Colonic mucosa (tissue), 4 donors: ENCODE data around the gene HSF2. TPM values are rescaled to one million over a fixed set of nuclear protein-coding genes. Genes with fewer than 3 reads are reported as not detected.
"Not testable (repeated sequence)": the region's sequence is repeated elsewhere in the genome, so short reads cannot be mapped to it uniquely, and the experiment has no call there.

ENCODE experiments used
- DNase-seq: peaks from one replicate; pipeline ENCODE4 v3.0.0-alpha.2; 2020
- H3K27ac ChIP-seq: fragments of 200-600 bp; one replicate; pipeline ENCODE4 v1.8.0; 2021
- H3K27me3 ChIP-seq: fragments of 200-600 bp; one replicate; pipeline ENCODE4 v1.8.0; 2021
- H3K36me3 ChIP-seq: fragments of 200-600 bp; one replicate; pipeline ENCODE4 v1.8.0; 2021
- H3K4me1 ChIP-seq: fragments of 200-600 bp; one replicate; pipeline ENCODE4 v1.8.0; 2021; ENCODE audit warnings: mild to moderate bottlenecking
- H3K4me3 ChIP-seq: fragments of 200-600 bp; one replicate; pipeline ENCODE4 v1.8.0; 2021
- H3K9ac ChIP-seq, 2 donors: one replicate each; pipeline ENCODE4 v1.7.0; 2013; ENCODE audit warnings: control low read depth in 2 of 2, low read depth in 2 of 2, low read length in 2 of 2
- H3K9me3 ChIP-seq: fragments of 200-600 bp; one replicate; pipeline ENCODE4 v1.8.0; 2021
- intact Hi-C: fragments of 100-400 bp; cut with DNase I; formaldehyde crosslinking; loops from one replicate; pipeline ENCODE4 v1.14.1; 2022
- total RNA-seq, 2 donors: library from RNA; stranded (reverse); fragmentation: NEBNext Ultra II Directional in 1 of 2; extraction: Animal tissue kit (Norgen Biotek cat#: 25700) in 1 of 2; gene quantifications; one replicate each; pipeline ENCODE4 v1.2.1, GENCODE V29; 2021
- TF ChIP-seq, protein P1 (sequence below): fragments of 200-600 bp; IDR thresholded peaks from one replicate; pipeline ENCODE4 v1.8.0; 2022; ENCODE audit warnings: antibody characterized with exemption, mild to moderate bottlenecking
- donor health status: healthy.
- donor health status: DM: no; HTN: no; CAD: no.
- donor health status: DM: no; HTN: no; CAD: no.

HSF2 gene
- total RNA-seq, 2 donors from 2014 or later: 4.8 to 5.1 TPM

- H3K36me3 ChIP-seq: no peaks in the 10 kb centered on the region
- no peak overlapping the region for H3K4me3 ChIP-seq
- no peak for DNase-seq
- TF ChIP-seq, protein P1, sequence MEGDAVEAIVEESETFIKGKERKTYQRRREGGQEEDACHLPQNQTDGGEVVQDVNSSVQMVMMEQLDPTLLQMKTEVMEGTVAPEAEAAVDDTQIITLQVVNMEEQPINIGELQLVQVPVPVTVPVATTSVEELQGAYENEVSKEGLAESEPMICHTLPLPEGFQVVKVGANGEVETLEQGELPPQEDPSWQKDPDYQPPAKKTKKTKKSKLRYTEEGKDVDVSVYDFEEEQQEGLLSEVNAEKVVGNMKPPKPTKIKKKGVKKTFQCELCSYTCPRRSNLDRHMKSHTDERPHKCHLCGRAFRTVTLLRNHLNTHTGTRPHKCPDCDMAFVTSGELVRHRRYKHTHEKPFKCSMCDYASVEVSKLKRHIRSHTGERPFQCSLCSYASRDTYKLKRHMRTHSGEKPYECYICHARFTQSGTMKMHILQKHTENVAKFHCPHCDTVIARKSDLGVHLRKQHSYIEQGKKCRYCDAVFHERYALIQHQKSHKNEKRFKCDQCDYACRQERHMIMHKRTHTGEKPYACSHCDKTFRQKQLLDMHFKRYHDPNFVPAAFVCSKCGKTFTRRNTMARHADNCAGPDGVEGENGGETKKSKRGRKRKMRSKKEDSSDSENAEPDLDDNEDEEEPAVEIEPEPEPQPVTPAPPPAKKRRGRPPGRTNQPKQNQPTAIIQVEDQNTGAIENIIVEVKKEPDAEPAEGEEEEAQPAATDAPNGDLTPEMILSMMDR: no peak
- H3K4me1 ChIP-seq: peaks cover 3% of the 10 kb centered on the region
- no peak overlapping the region for H3K27ac ChIP-seq
- intact Hi-C loops: no loop called here
- no peaks in the 10 kb centered on the region for H3K27me3 ChIP-seq
- no peak overlapping the region for H3K9ac ChIP-seq
- H3K9me3 ChIP-seq: no peaks in the 10 kb centered on the region
These were observed 53.1 kb downstream of the HSF2 start for GRCh38 chr6:122452509-122452908.

DNA sequence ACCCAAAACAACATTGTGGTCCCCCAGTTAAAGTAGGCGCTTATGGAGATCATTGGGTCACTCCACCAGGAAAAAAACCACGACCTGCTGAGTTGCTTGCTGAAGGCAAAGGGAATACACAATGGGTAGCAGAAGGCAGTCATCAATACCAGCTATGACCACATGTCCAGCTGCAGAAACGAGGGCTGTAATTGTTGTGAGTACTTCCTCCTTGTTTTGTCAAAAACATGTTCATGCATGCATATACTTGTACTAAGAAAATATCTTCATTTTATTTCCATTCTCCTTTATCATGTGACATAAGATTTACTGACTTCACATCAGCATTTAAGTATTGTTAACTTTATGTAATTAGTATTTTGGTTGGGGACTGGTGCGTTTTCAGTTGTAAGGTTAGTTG is 55.2 kb downstream of the HSF2 start:
- Histone ChIP-seq H3K9me3 (no peaks in the 10 kb centered on the region), H3K27me3 (no peaks in the 10 kb centered on the region), H3K36me3 (no peaks in the 10 kb centered on the region), H3K4me3 (no peak overlapping the region), H3K4me1 (peaks cover 3% of the 10 kb centered on the region), H3K27ac (no peak overlapping the region), H3K9ac (no peak overlapping the region)
- intact Hi-C loops: no loop called here
- no peak for DNase-seq
- TF ChIP-seq, protein P1: no peak

DNA sequence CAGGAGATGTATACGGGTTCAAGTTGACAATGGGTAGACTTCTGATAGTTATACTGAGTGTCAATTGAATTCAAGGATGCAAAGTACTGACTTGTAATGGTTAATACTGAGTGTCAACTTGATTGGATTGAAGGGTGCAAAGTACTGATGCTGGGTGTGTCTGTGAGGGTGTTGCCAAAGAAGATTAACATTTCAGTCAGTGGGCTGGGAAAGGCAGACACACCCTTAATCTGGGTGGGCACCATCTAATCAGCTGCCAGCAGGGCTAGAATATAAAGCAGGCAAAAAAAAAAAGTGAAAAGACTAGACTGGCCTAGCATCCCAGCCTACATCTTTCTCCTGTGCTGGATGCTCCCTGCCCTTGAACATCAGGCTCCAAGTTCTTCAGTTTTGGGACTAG is 55.7 kb downstream of the HSF2 start:
- H3K36me3 ChIP-seq, H3K9me3 ChIP-seq, DNase-seq, H3K27ac ChIP-seq, H3K4me1 ChIP-seq, H3K4me3 ChIP-seq, H3K27me3 ChIP-seq, intact Hi-C loops, H3K9ac ChIP-seq: not testable (repeated sequence)

DNA sequence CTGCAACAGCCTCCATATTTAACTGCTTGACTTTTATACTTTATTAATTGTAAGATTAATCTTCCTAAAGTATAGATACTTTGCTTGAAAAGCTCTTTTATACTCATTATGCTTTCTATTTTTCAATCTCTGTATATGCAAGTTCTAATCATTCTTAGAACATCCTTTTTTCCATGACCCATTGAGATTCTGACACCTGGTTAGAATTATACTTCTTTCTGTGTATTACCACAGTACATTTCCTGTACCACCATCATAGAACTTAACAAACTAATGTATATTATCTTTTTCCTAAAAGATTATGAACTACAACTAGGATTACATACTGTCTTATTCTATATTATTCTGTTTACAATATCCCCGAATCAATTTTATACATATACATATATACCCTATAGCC is 58.6 kb downstream of the HSF2 start:
- Histone ChIP-seq H3K36me3 (no peaks in the 10 kb centered on the region), H3K4me3 (no peak overlapping the region), H3K27ac (no peak overlapping the region), H3K9ac (no peak overlapping the region), H3K27me3 (no peaks in the 10 kb centered on the region), H3K4me1 (peaks cover 3% of the 10 kb centered on the region), H3K9me3 (no peaks in the 10 kb centered on the region)
- no peak for DNase-seq
- TF ChIP-seq, protein P1: no peak
- intact Hi-C loops: no loop called here

- Histone ChIP-seq H3K4me3 (no peak overlapping the region), H3K36me3 (no peaks in the 10 kb centered on the region), H3K9ac (no peak overlapping the region), H3K27ac (no peak overlapping the region), H3K27me3 (no peaks in the 10 kb centered on the region), H3K9me3 (no peaks in the 10 kb centered on the region), H3K4me1 (peaks cover 3% of the 10 kb centered on the region)
- DNase-seq: no peak
- TF ChIP-seq, protein P1: no peak
- intact Hi-C loops: no loop called here
These were observed 59.8 kb downstream of the HSF2 start for GRCh38 chr6:122459240-122459639.

DNA sequence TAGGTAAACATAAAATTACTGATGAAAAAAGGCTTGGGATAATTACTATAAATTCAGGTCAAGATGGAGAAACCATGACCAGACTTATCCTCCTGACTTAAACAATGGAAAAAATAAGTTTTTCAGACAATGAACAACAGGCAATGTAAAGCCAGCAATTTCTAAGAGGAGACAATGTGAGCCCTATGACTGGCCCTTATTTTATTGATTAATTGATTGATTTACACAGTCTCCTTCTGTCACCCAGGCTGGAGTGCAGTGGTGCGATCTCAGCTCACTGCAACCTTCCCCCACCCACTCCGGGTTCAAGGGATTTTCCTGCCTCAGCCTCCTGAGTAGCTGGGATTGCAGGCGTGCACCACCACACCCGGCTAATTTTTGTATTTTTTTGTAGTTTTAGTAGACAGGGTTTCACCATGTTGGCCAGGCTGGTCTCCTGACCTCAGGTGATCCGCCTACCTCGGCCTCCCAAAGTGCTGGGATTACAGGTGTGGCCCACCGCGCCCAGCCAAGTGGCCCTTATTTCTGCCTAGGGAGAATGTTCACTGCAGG is 60.5 kb downstream of the HSF2 start:
- H3K4me3 ChIP-seq, H3K27me3 ChIP-seq, H3K9me3 ChIP-seq, H3K36me3 ChIP-seq, H3K9ac ChIP-seq, DNase-seq, H3K4me1 ChIP-seq, H3K27ac ChIP-seq, intact Hi-C loops: not testable (repeated sequence)
